ENCODE results near the gene QRICH2.

- no peak for TF ChIP-seq CTCF (IDR thresholded peaks at IDR 0.05)
- no peak for TF ChIP-seq POLR2A (IDR thresholded peaks at IDR 0.05)
- no peak for TF ChIP-seq POLR2AphosphoS5 (IDR thresholded peaks at IDR 0.05)
- no peak for TF ChIP-seq EP300 (IDR thresholded peaks at IDR 0.05)
Measured at GRCh38 chr17:76318586-76318985, 10.5 kb upstream of the QRICH2 start.
